Thymus (tissue), 11 donors: Measurements from ENCODE around the gene MRPL19. TPM values are rescaled to one million over a fixed set of nuclear protein-coding genes. Genes with fewer than 3 reads are reported as not detected.

Source experiments
- DNase-seq, 9 donors: peaks; one replicate each; pipeline ENCODE4 v3.0.0-alpha.2; 2013; ENCODE audit warnings: low spot score in 9 of 9, low read depth in 6 of 9, missing footprints in 1 of 9
- H3K27ac ChIP-seq, 2 donors: one replicate each; pipeline ENCODE4 v1.5.1; 2013; ENCODE audit warnings: control low read depth in 1 of 2, low read depth in 1 of 2, low read length in 1 of 2, mild to moderate bottlenecking in 1 of 2, moderate library complexity in 1 of 2
- H3K27me3 ChIP-seq, 2 donors: one replicate each; pipeline ENCODE4 v1.5.1; 2013; ENCODE audit warnings: low read length in 1 of 2; ENCODE audit not compliant: control insufficient read depth in 2 of 2, insufficient read depth in 1 of 2
- H3K36me3 ChIP-seq, 2 donors: one replicate each; pipeline ENCODE4 v1.5.1; 2013; ENCODE audit warnings: low read length in 1 of 2, mild to moderate bottlenecking in 1 of 2, moderate library complexity in 1 of 2; ENCODE audit not compliant: control insufficient read depth in 2 of 2, insufficient read depth in 2 of 2
- H3K4me1 ChIP-seq, 2 donors: one replicate each; pipeline ENCODE4 v1.5.1; 2013; ENCODE audit warnings: low read length in 2 of 2; ENCODE audit not compliant: control insufficient read depth in 2 of 2, insufficient read depth in 2 of 2
- H3K4me3 ChIP-seq, 2 donors: one replicate each; pipeline ENCODE4 v1.5.1; 2013; ENCODE audit warnings: low read length in 2 of 2, control low read depth in 1 of 2, mild to moderate bottlenecking in 1 of 2
- H3K9me3 ChIP-seq, 2 donors: one replicate each; pipeline ENCODE4 v1.5.1; 2013; ENCODE audit warnings: low read length in 1 of 2, mild to moderate bottlenecking in 1 of 2; ENCODE audit not compliant: control insufficient read depth in 2 of 2, insufficient read depth in 1 of 2
- WGBS: extraction: QIAGEN DNeasy Blood & Tissue Kit; methylation state at CpG from one replicate; pipeline ENCODE4 v1.1.7; 2013; 5-methylcytosine and 5-hydroxymethylcytosine counted together
- polyA plus RNA-seq: library from polyadenylated mRNA; stranded (reverse); fragments of 200-250 nt; gene quantifications from one replicate; pipeline ENCODE4 v1.2.3, GENCODE V29; 2013
- total RNA-seq: library from RNA; stranded (reverse); fragments of 120-200 nt; gene quantifications from one replicate; pipeline ENCODE4 v1.2.4, GENCODE V29; 2013
- donor health status: healthy.

MRPL19 gene
- total and polyA plus RNA-seq, 2 donors = 15.0 to 37.3 TPM

DNA sequence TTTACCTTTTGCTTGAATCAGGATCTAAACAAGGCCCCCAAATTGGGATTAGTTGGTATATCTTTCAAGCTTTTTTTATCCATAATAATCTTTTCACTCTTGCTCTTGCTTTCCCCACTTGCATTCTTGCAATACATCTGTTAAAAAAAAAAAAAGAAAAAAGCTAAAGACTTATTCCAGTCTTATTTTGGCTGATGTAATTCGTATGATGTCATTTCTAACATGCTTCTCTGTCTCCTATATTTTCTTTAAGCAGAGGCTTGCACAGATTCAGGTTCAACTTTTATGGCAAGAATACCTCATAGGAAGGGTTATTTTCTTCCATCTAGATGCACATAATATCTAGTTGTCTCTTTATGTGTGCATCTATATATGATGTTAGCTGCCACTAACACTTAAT is 73.9 kb downstream of the MRPL19 start:
- no peaks in the 10 kb centered on the region for H3K4me1 ChIP-seq
- H3K4me3 ChIP-seq = no peak overlapping the region
- H3K27me3 ChIP-seq = no peaks in the 10 kb centered on the region
- no peaks in the 10 kb centered on the region for H3K9me3 ChIP-seq
- H3K27ac ChIP-seq = no peak overlapping the region
- 95% methylated on average over 1 of the region's 1 CpG for WGBS
- no peaks in the 10 kb centered on the region for H3K36me3 ChIP-seq
- no peak for DNase-seq

DNA sequence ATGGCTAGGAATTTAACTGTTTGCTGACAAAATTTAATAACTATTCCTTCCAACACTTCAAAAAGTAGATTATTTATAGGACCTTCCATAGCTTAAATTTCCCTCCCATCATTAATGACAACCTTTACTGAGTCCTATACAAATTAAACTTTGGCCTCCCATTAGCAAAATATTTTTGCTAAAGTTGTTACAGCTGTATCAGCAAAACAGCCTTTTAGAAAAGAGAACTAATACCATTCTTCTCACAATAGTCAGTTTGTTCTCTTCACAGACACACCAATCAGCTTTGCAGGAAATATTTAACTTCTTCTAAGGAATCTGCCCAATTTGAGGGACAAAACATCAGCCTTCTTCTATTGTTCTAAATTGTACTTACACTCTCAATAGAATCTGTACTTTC is 76.1 kb downstream of the MRPL19 start:
- Histone ChIP-seq H3K27me3 (no peaks in the 10 kb centered on the region), H3K27ac (no peak overlapping the region), H3K9me3 (no peaks in the 10 kb centered on the region), H3K4me1 (no peaks in the 10 kb centered on the region), H3K4me3 (no peak overlapping the region), H3K36me3 (no peaks in the 10 kb centered on the region)
- DNase-seq = no peak

DNA sequence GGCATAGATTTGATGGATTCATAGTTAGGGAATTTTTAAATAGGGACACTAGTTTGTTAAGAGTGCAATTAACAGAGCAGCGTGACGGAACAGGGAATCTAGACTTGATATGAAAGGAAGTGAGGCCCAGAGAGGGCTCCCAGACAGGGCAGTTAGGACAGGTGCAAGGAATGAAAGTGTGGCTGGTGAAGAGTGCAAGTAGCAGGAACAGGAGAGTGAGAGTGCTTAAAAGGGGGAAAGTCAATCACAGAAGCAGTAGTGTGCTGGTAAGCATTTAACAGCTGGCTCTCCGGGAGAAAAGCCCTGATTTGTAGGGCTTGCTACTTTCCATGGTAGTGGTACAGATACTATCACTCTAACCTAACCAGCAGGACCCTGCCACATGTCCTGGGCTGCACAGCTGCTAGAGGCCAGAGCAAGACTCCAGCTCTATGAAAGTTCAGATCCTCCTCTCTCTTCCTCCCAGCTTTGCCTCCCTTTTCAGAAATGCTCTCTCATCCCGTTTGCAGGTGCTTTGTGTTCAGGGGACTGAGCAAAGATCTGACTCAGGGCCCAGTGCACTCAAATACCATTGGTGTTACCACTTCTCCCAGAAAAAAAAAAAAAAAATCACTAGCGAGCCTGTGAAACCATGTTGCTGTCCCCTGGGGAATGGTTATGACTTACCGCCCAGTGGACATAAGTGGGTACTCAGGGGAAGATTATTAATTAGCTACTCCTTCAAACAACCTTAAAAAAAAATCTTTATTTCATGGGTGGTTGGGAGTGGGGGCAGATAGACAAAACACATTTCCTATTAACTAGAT is 82.2 kb downstream of the MRPL19 start:
- peaks cover 0 to 2% of the 10 kb centered on the region in 2 donors for H3K27me3 ChIP-seq
- no peaks in the 10 kb centered on the region for H3K36me3 ChIP-seq
- WGBS = 92% methylated on average over 6 of the region's 6 CpGs
- DNase-seq = no peak
- H3K27ac ChIP-seq = no peak overlapping the region
- H3K4me3 ChIP-seq = no peak overlapping the region
- no peaks in the 10 kb centered on the region for H3K4me1 ChIP-seq
- no peaks in the 10 kb centered on the region for H3K9me3 ChIP-seq

DNA sequence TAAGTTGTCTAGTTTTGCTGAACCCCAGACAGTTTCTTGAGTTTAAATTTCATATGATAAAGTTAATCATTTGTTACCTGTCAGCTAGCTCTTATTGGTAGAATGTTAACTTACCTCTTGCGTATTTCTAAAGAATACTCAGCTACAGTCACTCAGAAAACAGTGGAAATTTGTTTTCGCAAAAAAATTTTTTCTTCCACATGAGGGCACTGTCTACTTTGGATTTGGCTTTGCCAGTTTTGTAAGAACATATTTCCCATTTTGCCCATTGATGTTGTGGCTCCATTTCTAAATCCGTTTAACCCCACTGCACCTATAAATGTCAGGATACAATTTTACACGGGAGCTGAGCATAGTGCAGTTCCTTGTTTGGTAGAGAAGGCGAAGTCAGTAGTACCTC is 83.3 kb downstream of the MRPL19 start:
- Histone ChIP-seq H3K27ac (no peak overlapping the region), H3K4me3 (no peak overlapping the region), H3K36me3 (no peaks in the 10 kb centered on the region), H3K27me3 (peaks cover 0 to 2% of the 10 kb centered on the region in 2 donors), H3K4me1 (no peaks in the 10 kb centered on the region), H3K9me3 (no peaks in the 10 kb centered on the region)
- WGBS = 88% methylated on average over 5 of the region's 5 CpGs
- no peak for DNase-seq

DNA sequence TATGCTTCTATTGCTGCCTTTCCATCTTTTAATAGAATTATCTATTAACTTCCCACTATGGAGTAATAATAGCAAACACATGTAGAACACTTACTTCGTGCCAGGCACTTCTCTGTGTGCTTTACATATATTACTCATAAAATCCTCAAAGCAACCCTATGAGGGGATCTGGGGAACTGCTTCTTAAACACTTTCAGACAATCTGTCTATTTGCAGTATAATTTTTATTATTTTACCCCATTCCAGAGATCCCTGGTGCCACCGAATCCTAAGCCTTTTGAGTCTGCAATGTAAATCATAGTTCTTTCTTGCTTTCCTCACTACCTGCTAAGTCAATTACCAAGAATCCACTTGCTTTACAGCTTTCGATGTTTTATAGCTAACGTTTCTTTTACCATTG is 89.7 kb downstream of the MRPL19 start:
- Histone ChIP-seq H3K4me3 (no peak overlapping the region), H3K36me3 (no peaks in the 10 kb centered on the region), H3K27ac (no peak overlapping the region), H3K9me3 (no peaks in the 10 kb centered on the region), H3K27me3 (no peaks in the 10 kb centered on the region), H3K4me1 (no peaks in the 10 kb centered on the region)
- DNase-seq = no peak
- 93% methylated on average over 4 of the region's 4 CpGs for WGBS

DNA sequence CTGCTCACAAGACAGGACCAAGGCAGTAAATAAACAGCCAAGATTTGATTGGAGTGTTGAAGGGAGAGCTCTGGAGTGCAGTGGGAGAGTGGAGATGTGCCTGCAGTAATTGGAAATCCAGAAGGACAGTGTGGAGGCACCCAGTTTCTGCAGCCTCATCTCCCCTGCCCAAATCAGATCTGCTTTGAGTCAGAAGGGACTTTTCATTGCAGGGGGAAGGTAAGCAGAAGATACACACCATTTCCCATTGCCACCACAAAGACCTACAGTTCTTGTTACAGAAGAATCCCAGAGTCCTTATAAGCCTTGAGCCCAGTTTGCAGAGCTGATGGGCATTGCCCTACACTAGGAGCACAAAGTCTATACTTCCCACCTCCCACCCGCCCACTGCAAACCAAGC is 91.4 kb downstream of the MRPL19 start:
- Histone ChIP-seq H3K36me3 (no peaks in the 10 kb centered on the region), H3K4me1 (no peaks in the 10 kb centered on the region), H3K4me3 (no peak overlapping the region), H3K27me3 (no peaks in the 10 kb centered on the region), H3K27ac (no peak overlapping the region), H3K9me3 (no peaks in the 10 kb centered on the region)
- WGBS = 98% methylated on average over 1 of the region's 1 CpG
- DNase-seq = no peak

Other genes with a start within 250 kb of the MRPL19 start
- 12.7 TPM for gene EVA1A, start 85.8 kb upstream of the MRPL19 start, total RNA-seq
- 32.3 TPM for gene EVA1A, start 85.8 kb upstream of the MRPL19 start, polyA plus RNA-seq
- 30.3 TPM for gene GCFC2, start 64.1 kb downstream of the MRPL19 start, total RNA-seq
- gene GCFC2, start 64.1 kb downstream of the MRPL19 start, polyA plus RNA-seq = 46.5 TPM